Cardiac muscle cell (in vitro differentiated cells and primary cell): ENCODE data around the gene ZNF292. TPM values are rescaled to one million over a fixed set of nuclear protein-coding genes. Genes with fewer than 3 reads are reported as not detected.

ENCODE experiments used
- DNase-seq, 2 donors: peaks; one replicate each; pipeline versions ENCODE4 v3.0.0 to v3.0.0-alpha.2; 2010 to 2017; ENCODE audit warnings: low read depth in 1 of 2, low spot score in 1 of 2
- H3K27ac ChIP-seq: fragments of 200-600 bp; sonication (generic); 2 replicates; pipeline ENCODE4 v1.5.1; 2016
- H3K27me3 ChIP-seq: fragments of 200-600 bp; sonication (generic); 2 replicates; pipeline ENCODE4 v1.6.0; 2016; ENCODE audit warnings: control low read depth
- H3K36me3 ChIP-seq: fragments of 200-600 bp; sonication (generic); 2 replicates; pipeline ENCODE4 v1.5.1; 2016; ENCODE audit warnings: control low read depth
- H3K4me1 ChIP-seq: fragments of 200-600 bp; sonication (generic); 2 replicates; pipeline ENCODE4 v1.8.1; 2017; ENCODE audit warnings: low read depth, mild to moderate bottlenecking, mixed run types
- H3K4me3 ChIP-seq: fragments of 200-600 bp; sonication (generic); 2 replicates; pipeline ENCODE4 v1.5.1; 2016; ENCODE audit warnings: mild to moderate bottlenecking
- H3K9me3 ChIP-seq: fragments of 200-600 bp; sonication (generic); 2 replicates; pipeline ENCODE4 v1.5.1; 2017; ENCODE audit warnings: low read depth, mild to moderate bottlenecking, control low read depth
- CTCF ChIP-seq: IDR thresholded peaks from 2 replicates; pipeline ENCODE4 v1.5.1; 2012; ENCODE audit warnings: low read depth, mild to moderate bottlenecking, low read length
- polyA plus RNA-seq: library from polyadenylated mRNA; unstranded; fragments of >200 nt; fragmentation: Nextera tagmentation; extraction: Ambion mirVana; gene quantifications from 2 replicates; pipeline ENCODE4 v1.2.1, GENCODE V29; 2016
- total RNA-seq: library from RNA; depleted of rRNA; stranded (reverse); fragments of >200 nt; gene quantifications from 2 replicates; pipeline ENCODE4 v1.2.3, GENCODE V29; 2016

ZNF292 gene
- total and polyA plus RNA-seq, 2 experiments from 2014 or later: 48.7 to 50.4 TPM

- Histone ChIP-seq H3K27ac (no peak overlapping the region), H3K27me3 (no peaks in the 10 kb centered on the region), H3K9me3 (no peaks in the 10 kb centered on the region), H3K4me1 (no peaks in the 10 kb centered on the region), H3K36me3 (no peaks in the 10 kb centered on the region), H3K4me3 (no peak overlapping the region)
- no peak for DNase-seq
- TF ChIP-seq CTCF: no peak
These were observed 153.6 kb downstream of the ZNF292 start for GRCh38 chr6:87308970-87309369.

- H3K36me3 ChIP-seq: no peaks in the 10 kb centered on the region
- no peaks in the 10 kb centered on the region for H3K27me3 ChIP-seq
- no peaks in the 10 kb centered on the region for H3K4me1 ChIP-seq
- H3K4me3 ChIP-seq: no peak overlapping the region
- no peaks in the 10 kb centered on the region for H3K9me3 ChIP-seq
- TF ChIP-seq CTCF: no peak
- DNase-seq: no peak
- no peak overlapping the region for H3K27ac ChIP-seq
These were observed 157.5 kb downstream of the ZNF292 start for GRCh38 chr6:87312860-87313259.

Other genes with a start within 250 kb of the ZNF292 start
- gene HTR1E, start 218.0 kb upstream of the ZNF292 start, total RNA-seq: 0.39 TPM in 1 of 2 replicates, not detected in the other
- 0.46 and 0.76 TPM in 2 replicates for gene HTR1E, start 218.0 kb upstream of the ZNF292 start, polyA plus RNA-seq
- gene CGA, start 60.5 kb upstream of the ZNF292 start, total RNA-seq: 0.53 TPM in 1 of 2 replicates, not detected in the other
- gene CGA, start 60.5 kb upstream of the ZNF292 start, polyA plus RNA-seq: 0.51 and 1.2 TPM in 2 replicates
- gene SMIM8, start 167.0 kb downstream of the ZNF292 start, total RNA-seq: 8.8 and 15.7 TPM in 2 replicates
- 16.0 and 29.1 TPM in 2 replicates for gene SMIM8, start 167.0 kb downstream of the ZNF292 start, polyA plus RNA-seq
- gene GJB7, start 173.7 kb downstream of the ZNF292 start, total RNA-seq: not detected in 2 replicates
- 0.96 TPM in 1 of 2 replicates, not detected in the other for gene GJB7, start 173.7 kb downstream of the ZNF292 start, polyA plus RNA-seq
- 1.5 and 4.3 TPM in 2 replicates for gene C6orf163, start 189.2 kb downstream of the ZNF292 start, total RNA-seq
- 1.4 and 2.8 TPM in 2 replicates for gene C6orf163, start 189.2 kb downstream of the ZNF292 start, polyA plus RNA-seq